ENCODE data around the gene OR1N2.
"Not testable (repeated sequence)": the region's sequence is repeated elsewhere in the genome, so short reads cannot be mapped to it uniquely, and the experiment has no call there.

Gene OR1N2, protein sequence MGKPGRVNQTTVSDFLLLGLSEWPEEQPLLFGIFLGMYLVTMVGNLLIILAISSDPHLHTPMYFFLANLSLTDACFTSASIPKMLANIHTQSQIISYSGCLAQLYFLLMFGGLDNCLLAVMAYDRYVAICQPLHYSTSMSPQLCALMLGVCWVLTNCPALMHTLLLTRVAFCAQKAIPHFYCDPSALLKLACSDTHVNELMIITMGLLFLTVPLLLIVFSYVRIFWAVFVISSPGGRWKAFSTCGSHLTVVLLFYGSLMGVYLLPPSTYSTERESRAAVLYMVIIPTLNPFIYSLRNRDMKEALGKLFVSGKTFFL

DNA sequence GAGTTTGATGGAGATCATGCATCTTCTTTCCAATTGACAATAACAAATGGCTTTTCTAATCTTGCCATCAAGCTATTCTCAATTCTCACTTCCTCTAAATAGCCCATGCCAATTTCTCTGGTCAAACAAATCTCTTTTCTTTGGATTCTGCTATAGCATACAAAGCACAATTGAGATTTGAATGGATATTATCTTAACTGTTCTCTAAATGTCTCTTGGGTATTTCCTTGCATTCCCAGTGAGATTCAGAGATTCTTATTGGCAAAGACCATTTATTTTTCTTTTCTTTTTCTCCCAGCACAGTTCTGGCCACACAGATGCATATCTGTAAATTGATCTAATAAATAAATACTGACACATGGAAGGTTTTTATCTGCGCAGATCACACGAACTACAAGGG, at the start of gene OR1N2:
OR1N2 (plus strand) TSS at position 301 of the 400 bp plus-strand sequence. CDS start 100 bp downstream, outside the sequence.
- DNase-seq (ENCODE audit: low read depth in 3 of 3): no peak

DNA sequence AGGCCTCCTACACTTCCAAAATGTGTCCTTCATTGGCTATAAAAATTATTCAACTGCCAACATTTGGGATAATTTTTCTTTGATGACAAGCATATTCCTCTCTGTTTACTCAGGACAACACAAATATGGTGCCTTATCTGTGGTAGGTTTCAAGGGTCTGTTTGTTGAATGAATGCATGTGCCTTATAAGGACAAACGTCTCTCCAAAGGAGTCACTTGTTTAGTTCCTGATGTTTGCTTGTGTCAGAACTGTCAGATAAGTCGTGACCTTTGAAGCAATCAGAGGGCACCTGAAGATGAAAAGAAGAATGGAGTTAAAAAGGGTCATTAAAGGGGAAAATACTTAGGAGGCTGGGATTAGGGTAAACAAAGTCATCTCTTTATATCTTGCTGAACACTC, 45.9 kb upstream of the OR1N2 start:
- no peak for DNase-seq (ENCODE audit: low read depth in 3 of 3)

DNA sequence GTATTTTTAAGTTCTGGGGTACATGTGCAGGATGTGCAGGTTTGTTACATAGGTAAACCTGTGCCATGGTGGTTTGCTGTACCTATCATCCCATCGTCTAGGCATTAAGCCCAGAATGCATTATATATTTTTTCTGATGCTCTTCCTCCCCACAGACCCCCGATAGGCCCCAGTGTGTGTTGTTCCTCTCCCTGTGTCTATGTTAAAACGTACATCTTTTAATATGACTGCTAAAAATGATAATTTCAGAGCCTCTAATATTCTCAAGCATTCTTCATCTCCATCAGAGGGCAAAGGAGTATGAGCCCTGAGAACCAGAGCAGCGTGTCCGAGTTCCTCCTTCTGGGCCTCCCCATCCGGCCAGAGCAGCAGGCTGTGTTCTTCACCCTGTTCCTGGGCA, 42.4 kb upstream of the OR1N2 start, which contains the start of gene OR1J2:
OR1J2 (plus strand) TSS at position 301 of the 400 bp plus-strand sequence; CDS start at position 301, 0 bp downstream.
- no peak for DNase-seq (ENCODE audit: low read depth in 3 of 3)

DNA sequence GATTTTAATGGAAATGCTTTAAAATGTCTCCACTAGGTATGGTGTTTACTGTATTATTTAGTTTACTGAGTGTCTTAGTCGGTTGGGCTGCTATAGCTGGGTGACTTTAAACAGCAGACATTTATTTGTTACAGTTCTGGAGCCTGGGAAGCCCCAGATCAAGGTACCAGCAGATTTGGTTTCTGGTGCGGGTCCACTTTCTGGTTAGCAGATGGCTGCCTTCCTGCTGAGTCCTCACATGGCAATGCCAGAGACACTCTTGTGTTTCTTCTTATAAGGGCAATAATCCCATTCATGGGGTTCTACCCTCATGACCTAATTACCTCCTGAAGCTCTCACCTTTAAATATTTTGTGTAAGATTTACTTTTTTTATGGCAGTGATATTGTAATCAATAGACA, 34.7 kb upstream of the OR1N2 start:
- DNase-seq (ENCODE audit: low read depth in 3 of 3): no peak

DNA sequence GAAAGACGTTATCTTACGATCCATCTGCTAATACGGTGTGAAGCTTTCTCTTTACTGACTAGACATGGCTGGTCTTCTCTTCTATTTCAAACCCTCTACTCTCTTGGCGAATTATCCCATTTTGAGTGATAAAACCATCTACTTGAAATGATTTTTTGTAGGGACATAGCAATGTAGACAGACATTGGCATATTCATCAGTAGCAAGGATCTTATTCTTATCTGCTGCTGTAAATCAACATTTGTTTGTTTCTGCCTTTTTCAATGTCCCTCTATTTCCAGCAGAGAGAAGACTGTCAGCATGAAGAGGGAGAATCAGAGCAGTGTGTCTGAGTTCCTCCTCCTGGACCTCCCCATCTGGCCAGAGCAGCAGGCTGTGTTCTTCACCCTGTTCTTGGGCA, 34.1 kb upstream of the OR1N2 start, which contains the start of gene OR1J4:
OR1J4 (plus strand) TSS at position 301 of the 400 bp plus-strand sequence; CDS start at position 301, 0 bp downstream.
- no peak for DNase-seq (ENCODE audit: low read depth in 3 of 3)

DNA sequence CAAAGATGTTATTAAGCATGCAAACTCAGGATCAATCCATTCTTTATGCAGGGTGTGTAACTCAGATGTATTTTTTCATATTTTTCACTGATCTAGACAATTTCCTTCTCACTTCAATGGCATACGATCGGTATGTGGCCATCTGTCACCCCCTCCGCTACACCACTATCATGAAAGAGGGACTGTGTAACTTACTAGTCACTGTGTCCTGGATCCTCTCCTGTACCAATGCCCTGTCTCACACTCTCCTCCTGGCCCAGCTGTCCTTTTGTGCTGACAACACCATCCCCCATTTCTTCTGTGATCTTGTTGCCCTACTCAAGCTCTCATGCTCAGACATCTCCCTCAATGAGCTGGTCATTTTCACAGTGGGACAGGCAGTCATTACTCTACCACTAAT, 33.5 kb upstream of the OR1N2 start:
- no peak for DNase-seq (ENCODE audit: low read depth in 3 of 3)

DNA sequence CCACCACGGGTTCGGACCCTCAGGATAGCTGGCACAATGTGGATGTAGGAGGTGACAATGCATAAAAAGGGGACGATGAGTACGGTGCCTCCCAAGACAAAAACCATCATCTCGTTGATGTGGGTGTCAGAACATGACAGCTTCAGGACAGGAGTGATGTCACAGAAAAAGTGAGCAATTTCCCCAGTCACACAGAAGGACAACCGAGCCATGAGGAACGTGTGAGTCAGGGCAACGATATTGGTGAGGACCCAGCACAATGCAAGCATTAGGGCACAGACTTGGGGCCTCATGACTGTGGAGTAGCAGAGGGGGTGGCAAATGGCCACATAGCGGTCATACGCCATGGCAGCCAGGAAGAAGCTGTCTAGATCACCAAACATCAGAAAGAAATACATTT, 26.3 kb upstream of the OR1N2 start:
- DNase-seq (ENCODE audit: low read depth in 3 of 3): no peak

DNA sequence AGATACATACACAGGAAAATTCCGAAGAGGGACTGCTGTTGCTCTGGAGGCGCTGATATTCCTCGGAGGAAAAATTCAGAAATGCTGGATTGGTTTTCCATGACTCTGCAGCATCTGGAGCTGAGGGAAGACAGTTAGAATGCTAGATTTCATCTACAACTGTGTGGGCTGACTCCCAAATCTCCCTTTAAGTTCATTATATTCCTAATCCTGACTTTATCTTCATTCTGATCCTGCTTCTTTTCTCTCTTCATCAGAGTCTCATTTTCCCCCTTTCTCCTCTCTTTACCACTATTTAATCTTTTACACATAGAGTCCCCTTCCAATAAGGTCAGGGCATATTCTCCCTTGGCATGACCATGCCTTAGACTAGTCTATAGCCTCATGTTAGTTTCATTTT, 25.7 kb upstream of the OR1N2 start, which contains the start of gene OR1N1:
OR1N1 (minus strand) TSS at position 101 of the 400 bp plus-strand sequence; CDS start at position 101, 0 bp downstream.
- DNase-seq (ENCODE audit: low read depth in 3 of 3): no peak

DNA sequence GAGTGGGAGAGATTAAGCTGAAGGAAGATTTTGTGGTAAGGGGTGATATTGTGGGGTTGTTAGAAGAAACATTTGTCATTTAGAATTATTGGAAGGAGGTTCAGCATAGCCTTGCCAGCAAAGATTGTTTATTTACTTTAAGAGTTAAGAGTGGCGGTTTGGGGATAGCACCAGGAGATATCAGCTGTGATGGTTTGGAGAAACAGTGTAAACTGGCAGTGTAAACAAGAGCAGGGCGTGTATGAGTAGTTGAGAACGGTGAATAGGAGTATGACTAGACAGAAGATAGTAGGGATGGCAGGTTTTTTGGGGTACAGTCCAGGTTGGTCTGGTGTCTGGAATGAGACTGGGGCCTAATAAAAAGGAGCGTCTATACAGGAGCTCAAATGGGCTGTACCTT, 21.8 kb upstream of the OR1N2 start:
- DNase-seq (ENCODE audit: low read depth in 3 of 3): not testable (repeated sequence)

DNA sequence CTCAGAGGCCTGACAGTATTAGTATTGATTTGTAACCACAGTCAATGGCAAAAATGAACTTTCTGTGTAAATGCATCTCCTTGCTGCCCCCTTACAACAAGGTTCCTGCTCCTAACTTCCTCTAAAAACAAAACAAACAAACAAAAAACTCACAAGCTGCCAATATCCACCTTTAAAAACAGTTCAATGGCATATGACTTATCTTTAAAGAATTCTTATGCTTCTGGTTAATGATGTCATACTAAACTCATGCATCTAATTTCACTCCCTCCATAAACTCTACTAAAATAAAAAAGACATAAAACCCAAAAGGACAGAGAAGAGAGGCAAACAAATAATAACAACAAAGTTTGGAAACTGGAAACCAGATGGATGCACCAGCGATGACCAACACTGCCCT, 16.8 kb upstream of the OR1N2 start:
- no peak for DNase-seq (ENCODE audit: low read depth in 3 of 3)

DNA sequence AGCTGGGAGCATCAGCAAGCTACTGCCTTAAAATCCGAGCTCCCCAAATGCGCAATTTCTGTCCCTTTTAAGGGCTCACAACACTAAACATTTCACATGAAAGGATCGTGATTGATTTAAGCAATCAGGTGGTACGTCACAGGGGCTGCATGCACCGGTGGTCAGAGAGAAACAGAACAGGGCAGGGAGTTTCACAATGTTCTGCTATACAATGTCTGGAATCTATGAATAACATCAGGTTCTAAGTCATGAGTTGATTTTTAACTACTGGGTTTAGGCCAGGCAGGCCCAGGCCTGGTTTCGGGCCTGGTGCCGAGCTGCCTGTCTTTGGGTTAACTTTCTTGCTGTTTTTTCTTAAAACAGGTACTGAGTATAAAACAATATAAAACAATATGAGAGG, 15.8 kb upstream of the OR1N2 start:
- DNase-seq (ENCODE audit: low read depth in 3 of 3): not testable (repeated sequence)

DNA sequence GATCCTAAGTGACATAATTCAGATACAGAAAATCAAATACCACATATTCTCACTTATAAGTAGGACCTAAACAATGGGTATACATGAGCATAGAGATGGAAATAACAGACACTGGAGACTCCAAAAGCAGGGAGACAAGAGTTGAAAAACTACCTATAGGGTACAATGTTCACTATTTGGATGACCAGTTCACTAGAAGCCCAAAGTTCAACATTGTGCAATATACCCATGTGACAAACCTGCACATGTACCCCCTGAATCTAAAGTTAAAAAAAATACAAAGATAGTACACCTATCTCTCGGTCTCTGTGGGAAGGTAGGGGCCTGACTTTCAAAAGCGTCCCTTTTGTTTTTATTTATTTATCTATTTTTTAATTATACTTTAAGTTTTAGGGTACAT, 14.2 kb upstream of the OR1N2 start:
- no peak for DNase-seq (ENCODE audit: low read depth in 3 of 3)

DNA sequence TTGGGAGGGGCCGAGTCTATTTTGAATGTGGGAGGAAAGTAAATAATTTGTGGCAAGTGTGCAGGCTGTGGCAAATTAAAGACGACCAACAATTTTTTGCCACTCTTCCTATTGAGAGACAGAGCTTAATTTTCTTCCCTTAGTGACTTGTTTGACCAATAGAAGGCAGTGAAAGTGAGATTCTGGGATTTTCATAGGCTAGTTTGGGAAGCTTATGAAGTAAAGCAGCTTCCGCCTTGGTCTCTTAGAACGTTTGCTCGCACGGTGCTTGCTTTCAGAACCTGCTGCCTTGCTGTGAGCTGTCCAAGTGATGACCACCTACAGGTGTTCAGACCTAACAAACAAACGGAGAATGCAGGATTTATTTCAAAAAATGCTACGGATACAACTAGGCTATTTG, 6.7 kb upstream of the OR1N2 start:
- no peak for DNase-seq (ENCODE audit: low read depth in 3 of 3)

DNA sequence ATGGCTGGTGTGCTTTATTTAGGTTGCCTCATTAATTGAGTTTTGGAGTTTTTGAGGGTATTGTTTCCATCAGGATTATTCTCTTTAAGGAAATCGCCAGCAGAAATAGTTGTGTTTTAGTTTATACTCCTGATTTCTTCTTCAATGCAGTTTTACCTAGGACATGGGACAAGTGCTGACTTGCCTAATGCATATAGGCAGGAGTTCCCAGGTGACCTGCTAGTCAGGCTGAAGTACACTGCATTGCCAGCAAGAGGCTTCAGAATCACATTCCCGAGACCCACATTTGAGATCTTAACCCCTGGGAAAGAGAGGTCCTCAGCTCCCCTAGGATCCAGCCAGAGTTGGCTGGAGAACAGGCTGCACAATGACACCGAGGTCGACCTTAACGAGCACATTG, 1.5 kb upstream of the OR1N2 start:
- DNase-seq (ENCODE audit: low read depth in 3 of 3): no peak

DNA sequence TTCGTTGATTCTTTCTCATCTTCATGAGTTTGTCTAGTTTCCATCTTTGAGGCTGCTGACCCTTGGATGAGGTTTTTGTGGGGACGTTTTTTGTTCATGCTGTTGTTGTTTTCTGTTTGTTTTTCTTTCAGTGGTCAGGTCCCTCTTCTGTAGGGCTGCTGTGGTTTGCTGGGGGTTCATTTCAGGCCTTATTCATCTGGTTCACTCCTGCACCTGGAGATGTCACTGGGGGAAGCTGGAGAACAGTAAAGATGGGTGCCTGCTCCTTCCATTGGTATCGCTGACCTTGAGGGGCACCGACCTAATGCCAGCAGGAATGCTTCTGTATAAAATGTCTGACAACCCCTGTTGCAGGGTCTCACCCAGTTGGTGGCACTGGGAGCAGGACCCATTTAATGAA, 8.5 kb downstream of the OR1N2 start:
- no peak for DNase-seq (ENCODE audit: low read depth in 3 of 3)

DNA sequence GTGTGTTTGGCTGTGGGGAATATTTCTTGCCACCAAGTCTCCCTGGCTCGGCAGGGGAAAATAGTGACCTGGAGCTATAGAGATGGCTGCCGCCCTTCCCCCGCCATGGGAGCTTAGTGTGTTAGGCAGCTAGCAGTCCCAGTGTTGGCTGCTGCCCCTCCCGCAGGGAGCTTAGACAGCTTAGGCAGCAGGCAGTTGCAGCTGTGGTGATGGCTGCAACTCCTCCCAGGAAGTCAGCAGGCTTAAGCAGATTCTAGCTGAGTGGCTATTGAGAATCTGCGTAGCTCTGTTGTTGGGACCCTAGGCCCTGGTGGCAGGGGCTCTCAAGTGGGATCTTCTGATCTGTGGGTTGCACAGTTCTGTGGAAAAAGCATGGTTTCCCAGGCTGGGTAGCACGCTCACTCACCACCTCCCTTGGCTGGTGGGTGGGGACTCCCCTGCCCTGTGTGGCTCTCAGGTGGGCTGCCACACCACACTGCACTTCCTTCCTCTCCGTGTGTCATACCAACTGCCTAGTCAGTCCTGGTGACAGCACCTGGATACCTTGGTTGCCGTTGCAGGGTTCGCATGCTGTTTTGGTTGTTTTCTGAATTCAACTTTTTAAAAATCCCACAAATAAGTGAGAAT, 9.3 kb downstream of the OR1N2 start:
- no peak for DNase-seq (ENCODE audit: low read depth in 3 of 3)

DNA sequence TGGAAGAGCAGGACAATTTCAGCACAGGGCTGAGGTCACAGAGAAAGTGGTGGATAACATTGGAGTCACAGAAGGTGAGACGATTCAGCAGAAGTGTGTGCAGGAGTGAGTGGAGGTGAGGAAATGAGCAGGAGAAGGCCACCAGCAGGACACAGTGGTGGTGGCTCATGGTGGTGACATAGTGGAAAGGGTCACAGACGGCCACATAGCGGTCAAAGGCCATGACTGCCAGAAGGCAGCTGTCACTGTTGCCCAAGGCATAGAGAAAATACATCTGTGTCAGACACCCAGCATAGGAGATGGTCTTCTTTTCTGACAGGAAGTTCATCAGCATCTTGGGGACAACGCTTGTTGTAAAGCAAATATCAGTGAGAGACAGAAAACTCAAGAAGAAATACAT, 15.0 kb downstream of the OR1N2 start:
- DNase-seq (ENCODE audit: low read depth in 3 of 3): no peak

DNA sequence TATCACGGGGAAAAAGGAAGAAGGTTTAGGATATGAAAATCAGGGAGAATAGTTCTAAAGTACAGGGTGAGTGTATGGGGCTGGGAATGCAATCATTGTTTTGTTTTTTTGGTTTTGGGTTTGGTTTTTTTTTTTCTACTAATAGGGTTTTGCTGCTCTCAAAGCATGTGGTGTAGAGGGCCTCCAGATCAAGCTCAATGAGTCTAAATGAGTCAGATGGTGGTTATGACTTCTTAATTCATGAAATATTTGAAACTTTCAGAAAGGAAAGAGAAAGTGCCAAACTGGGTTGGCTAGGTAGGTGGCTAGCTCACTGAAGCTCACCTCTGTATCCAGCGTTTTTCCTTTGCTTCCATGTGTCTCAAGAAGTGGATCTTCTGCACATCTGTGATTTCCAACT, 19.5 kb downstream of the OR1N2 start:
- no peak for DNase-seq (ENCODE audit: low read depth in 3 of 3)

DNA sequence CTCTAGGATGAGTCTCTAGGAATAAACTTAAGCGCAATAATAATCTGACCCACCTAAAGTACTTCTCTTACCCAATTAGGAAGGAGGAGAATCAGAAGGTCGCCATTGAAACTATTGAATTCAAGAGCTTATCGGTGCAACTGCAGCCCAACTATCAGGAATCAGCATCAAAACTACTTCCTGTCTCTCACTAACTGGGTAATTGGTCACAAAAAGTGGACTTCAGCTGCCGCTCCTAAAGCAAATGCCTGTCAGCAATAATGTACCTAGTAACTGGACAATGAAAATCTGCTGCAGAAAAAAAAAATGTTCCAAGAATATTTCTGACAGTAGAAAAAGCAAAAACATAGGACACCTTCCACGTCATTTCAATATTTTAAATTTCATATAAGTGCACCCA, 27.0 kb downstream of the OR1N2 start:
- DNase-seq (ENCODE audit: low read depth in 3 of 3): no peak

DNA sequence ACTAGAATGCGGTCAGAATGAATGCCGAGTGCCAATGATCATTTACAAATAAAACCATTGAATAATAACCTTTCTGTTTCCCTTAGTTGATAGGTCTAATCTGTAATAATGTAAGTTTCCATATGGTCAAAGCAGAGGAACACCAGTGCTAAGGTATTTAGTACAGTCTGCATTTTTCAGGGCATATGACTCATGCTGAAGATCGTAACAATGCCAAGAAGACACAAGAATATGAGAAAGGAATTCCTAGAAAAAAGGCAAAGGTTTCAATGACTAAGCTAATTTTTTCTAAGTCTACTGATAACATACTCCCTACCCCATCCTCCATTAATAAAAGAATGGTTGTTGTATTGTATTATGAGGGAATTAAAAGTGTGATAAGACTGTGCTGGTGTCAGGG, 27.4 kb downstream of the OR1N2 start:
- DNase-seq (ENCODE audit: low read depth in 3 of 3): no peak

DNA sequence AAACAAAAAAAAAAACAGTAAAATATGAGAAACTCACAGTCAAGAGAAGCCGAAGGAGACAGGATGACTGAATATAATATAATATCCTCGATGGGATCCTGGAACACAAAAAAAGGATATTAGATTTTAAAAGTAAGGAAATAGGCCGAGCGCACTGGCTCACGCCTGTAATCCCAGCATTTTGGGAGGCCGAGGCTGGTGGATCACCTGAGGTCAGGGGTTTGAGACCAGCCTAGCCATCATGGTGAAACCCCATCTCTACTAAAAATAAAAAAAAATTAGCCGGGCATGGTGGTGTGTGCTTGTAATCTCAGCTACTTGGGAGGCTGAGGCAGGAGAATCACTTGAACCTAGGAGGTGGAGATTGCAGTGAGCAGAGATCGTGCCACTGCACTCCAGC, 30.4 kb downstream of the OR1N2 start, which contains the start of gene OR1L8:
OR1L8 (minus strand) TSS at position 101 of the 400 bp plus-strand sequence. CDS start 14,907 bp downstream, outside the sequence.
- DNase-seq (ENCODE audit: low read depth in 3 of 3): not testable (repeated sequence)

Data from stimulated activated CD4-positive, alpha-beta T cell treated with anti-CD3 and anti-CD28 coated beads, TNF-alpha, amount 100 ng/mL, for 4 hours (primary cell).